IMR-90 (cell line): Measurements from ENCODE around the gene IQGAP2.

Source experiments
- CHD1 ChIP-seq: IDR thresholded peaks from 2 replicates; pipeline ENCODE4 v1.6.1; 2012; ENCODE audit warnings: low read depth, low read length, improper control_type of control experiment
- CTCF ChIP-seq: conservative IDR thresholded peaks from 2 replicates; pipeline ENCODE4 v1.5.1; 2012; ENCODE audit warnings: mild to moderate bottlenecking, low read depth, low read length, improper control_type of control experiment
- FOS ChIP-seq: fragments of 150-350 bp; IDR thresholded peaks from 2 replicates; pipeline ENCODE4 v1.6.1; 2016; ENCODE audit warnings: low read depth, low read length
- MAFK ChIP-seq: IDR thresholded peaks from 2 replicates; pipeline ENCODE4 v1.6.1; 2012; ENCODE audit warnings: low read depth, low read length, improper control_type of control experiment
- MXI1 ChIP-seq: IDR thresholded peaks from 2 replicates; pipeline ENCODE4 v1.6.1; 2012; ENCODE audit warnings: low read depth, mild to moderate bottlenecking, low read length, moderate library complexity, borderline replicate concordance
- POLR2A ChIP-seq: IDR thresholded peaks from 2 replicates; pipeline ENCODE4 v1.6.1; 2012; ENCODE audit warnings: mild to moderate bottlenecking, low read depth, low read length
- RAD21 ChIP-seq: IDR thresholded peaks from 2 replicates; pipeline ENCODE4 v1.6.1; 2012; ENCODE audit warnings: low read length, improper control_type of control experiment
- SMC3 ChIP-seq: fragments of 150-350 bp; IDR thresholded peaks from 2 replicates; pipeline ENCODE4 v1.6.1; 2016; ENCODE audit warnings: low read depth, mild to moderate bottlenecking, antibody characterized with exemption, low read length, moderate library complexity
- USF2 ChIP-seq: fragments of 150-350 bp; IDR thresholded peaks from 2 replicates; pipeline ENCODE4 v1.6.1; 2017; ENCODE audit warnings: mild to moderate bottlenecking, antibody characterized with exemption, low read length, low read depth

- TF ChIP-seq CTCF (no peak), POLR2A (no peak), MXI1 (no peak), CHD1 (no peak), FOS (no peak), RAD21 (no peak), MAFK (no peak), USF2 (no peak), SMC3 (no peak)
Measured at GRCh38 chr5:76517334-76517733, 114.2 kb downstream of the IQGAP2 start.
